A549 (cell line): ENCODE results near the gene DYSF. TPM values are rescaled to one million over a fixed set of nuclear protein-coding genes. Genes with fewer than 3 reads are reported as not detected.

ENCODE experiments used
- ATAC-seq, 2 experiments: fragments of 200-7000 bp in 1 of 2; fragments of >200 bp in 1 of 2; cut with Nextera tagmentation in 1 of 2; cut with Tn5 transposase in 1 of 2; 3 replicates each; pipeline versions ENCODE4 v1.8.0 to v1.9.1; 2018 to 2020; ENCODE audit warnings: mild to moderate bottlenecking in 1 of 2, moderate library complexity in 1 of 2
- CTCF ChIA-PET: fragments of 300-600 bp; sonication (Branson Sonifier 250); formaldehyde crosslinking; extraction: SDS; loops from one replicate; lab custom pipeline; 2021; ENCODE audit warnings: antibody characterized with exemption, inconsistent platforms; lab: Yijun Ruan, JAX
- POLR2A ChIA-PET: fragments of 350-600 bp; formaldehyde crosslinking; extraction: SDS; loops from one replicate; lab custom pipeline; 2021; ENCODE audit warnings: antibody characterized with exemption, inconsistent platforms; lab: Yijun Ruan, JAX
- DNase-seq, 2 experiments: peaks; one replicate each; pipeline versions ENCODE4 v3.0.0 to v3.0.0-alpha.2; 2011 to 2016; ENCODE audit warnings: low read depth in 1 of 2, low spot score in 1 of 2
- FAIRE-seq: peaks from 2 replicates; lab custom pipeline; 2011; peaks lifted over from hg19 to GRCh38; lab: Jason Lieb, UNC
- H3K27ac ChIP-seq, 2 experiments: fragments of >200 bp; sonication (Bioruptor Twin); formaldehyde crosslinking; 3 replicates each; pipeline ENCODE4 v1.5.1; 2016 to 2017
- H3K4me1 ChIP-seq: fragments of >200 bp; sonication (Bioruptor Twin); formaldehyde crosslinking; 3 replicates; pipeline ENCODE4 v1.6.1; 2016
- H3K4me2 ChIP-seq: fragments of >200 bp; sonication (Bioruptor Twin); formaldehyde crosslinking; 3 replicates; pipeline ENCODE4 v1.6.1; 2016
- H3K4me3 ChIP-seq: fragments of >200 bp; sonication (Bioruptor Twin); formaldehyde crosslinking; 3 replicates; pipeline ENCODE4 v1.5.1; 2016
- H3K9me3 ChIP-seq: fragments of >200 bp; sonication (Bioruptor Twin); formaldehyde crosslinking; 3 replicates; pipeline ENCODE4 v1.6.1; 2016
- BHLHE40 ChIP-seq: IDR thresholded peaks from 2 replicates; pipeline ENCODE4 v1.6.1; 2012; ENCODE audit warnings: low read depth, low read length, inconsistent platforms
- CHD2 ChIP-seq: fragments of 150-350 bp; IDR thresholded peaks from 2 replicates; pipeline ENCODE4 v1.6.1; 2014; ENCODE audit warnings: low read length; ENCODE audit not compliant: partially characterized antibody
- CHD4 ChIP-seq: fragments of 200-600 bp; sonication (generic); IDR thresholded peaks from 2 replicates; pipeline ENCODE4 v1.6.1; 2016; ENCODE audit warnings: antibody characterized with exemption, mild to moderate bottlenecking, borderline replicate concordance
- EHMT2 ChIP-seq: fragments of 200-600 bp; sonication (generic); IDR thresholded peaks from 2 replicates; pipeline ENCODE4 v1.6.1; 2016; ENCODE audit warnings: antibody characterized with exemption, low read depth, mild to moderate bottlenecking, moderate library complexity
- ELK1 ChIP-seq: fragments of 150-350 bp; IDR thresholded peaks from 2 replicates; pipeline ENCODE4 v1.6.1; 2014; ENCODE audit warnings: low read depth, mild to moderate bottlenecking, low read length
- FOSB ChIP-seq: fragments of 250-450 bp; sonication (Bioruptor Pico); IDR thresholded peaks from 2 replicates; pipeline ENCODE4 v1.5.0; 2020; ENCODE audit warnings: mild to moderate bottlenecking, moderate library complexity
- FOSL2 ChIP-seq, 2 experiments: fragments of 450-650 bp in 1 of 2; fragments of >200 bp in 1 of 2; sonication (Bioruptor Twin) in 1 of 2; formaldehyde crosslinking; IDR thresholded peaks; 2 replicates each; pipeline versions ENCODE4 v1.5.0 to v1.6.1; 2016 to 2020; ENCODE audit warnings: mild to moderate bottlenecking in 1 of 2, moderate library complexity in 1 of 2
- GATA3 ChIP-seq: IDR thresholded peaks from 2 replicates; pipeline ENCODE4 v1.6.1; 2012; ENCODE audit warnings: borderline replicate concordance
- HDAC2 ChIP-seq: fragments of 200-600 bp; sonication (generic); IDR thresholded peaks from 2 replicates; pipeline ENCODE4 v1.6.1; 2016
- HOXA7 ChIP-seq: fragments of 250-450 bp; sonication (Bioruptor Pico); IDR thresholded peaks from 2 replicates; pipeline ENCODE4 v1.5.0; 2020; ENCODE audit warnings: mild to moderate bottlenecking, moderate library complexity
- HOXB5 ChIP-seq: fragments of 250-450 bp; sonication (Bioruptor Pico); IDR thresholded peaks from 2 replicates; pipeline ENCODE4 v1.5.0; 2020; ENCODE audit warnings: mild to moderate bottlenecking, moderate library complexity
- KDM1A ChIP-seq: fragments of 200-600 bp; sonication (generic); IDR thresholded peaks from 2 replicates; pipeline ENCODE4 v1.6.1; 2016; ENCODE audit warnings: low read depth, mild to moderate bottlenecking
- KDM5A ChIP-seq: fragments of 200-600 bp; sonication (generic); IDR thresholded peaks from 2 replicates; pipeline ENCODE4 v1.6.1; 2016; ENCODE audit warnings: antibody characterized with exemption, mild to moderate bottlenecking
- MAFK ChIP-seq: fragments of 450-650 bp; IDR thresholded peaks from 2 replicates; pipeline ENCODE4 v1.6.1; 2014; ENCODE audit not compliant: partially characterized antibody
- MYC ChIP-seq: IDR thresholded peaks from 2 replicates; pipeline ENCODE4 v1.6.1; 2012; ENCODE audit warnings: mild to moderate bottlenecking, inconsistent platforms, low read length, improper control_type of control experiment, borderline replicate concordance
- NFE2L2 ChIP-seq: fragments of 150-350 bp; conservative IDR thresholded peaks from 2 replicates; pipeline ENCODE4 v1.6.1; 2014; ENCODE audit warnings: low read length
- PBX3 ChIP-seq: IDR thresholded peaks from 2 replicates; pipeline ENCODE4 v1.6.1; 2012
- RARB ChIP-seq: fragments of 250-450 bp; sonication (Bioruptor Pico); IDR thresholded peaks from 2 replicates; pipeline ENCODE4 v1.8.0; 2021; ENCODE audit warnings: mild to moderate bottlenecking, moderate library complexity
- TFCP2L1 ChIP-seq: fragments of 250-450 bp; sonication (Bioruptor Pico); IDR thresholded peaks from 2 replicates; pipeline ENCODE4 v1.5.0; 2021; ENCODE audit warnings: mild to moderate bottlenecking
- TP53 ChIP-seq: fragments of 250-450 bp; sonication (Bioruptor Pico); IDR thresholded peaks from 2 replicates; pipeline ENCODE4 v1.5.0; 2021; ENCODE audit warnings: mild to moderate bottlenecking, moderate library complexity
- USF2 ChIP-seq: fragments of 450-650 bp; IDR thresholded peaks from 2 replicates; pipeline ENCODE4 v1.6.1; 2014; ENCODE audit warnings: antibody characterized with exemption
- ZC3H11A ChIP-seq: fragments of 450-650 bp; IDR thresholded peaks from 2 replicates; pipeline ENCODE4 v1.6.1; 2014; ENCODE audit warnings: antibody characterized with exemption, mild to moderate bottlenecking
- ZFP36 ChIP-seq: fragments of 450-650 bp; IDR thresholded peaks from 2 replicates; pipeline ENCODE4 v1.6.1; 2014; ENCODE audit warnings: borderline replicate concordance; ENCODE audit not compliant: partially characterized antibody
- ZNF302 ChIP-seq: fragments of 250-450 bp; sonication (Bioruptor Pico); IDR thresholded peaks from 2 replicates; pipeline ENCODE4 v1.9.0; 2021; ENCODE audit warnings: inconsistent platforms, mild to moderate bottlenecking, moderate library complexity
- WGBS: methylation state at CpG from one replicate; pipeline ENCODE4 v1.1.6; 2017; ENCODE audit errors: missing lambda C conversion rate; 5-methylcytosine and 5-hydroxymethylcytosine counted together
- polyA plus RNA-seq, 4 experiments: library from polyadenylated mRNA; depleted of rRNA in 3 of 4; stranded (reverse); fragments of >200 nt; fragmentation: RNase III in 1 of 4; extraction: RNeasy Plus Mini Kit Qiagen cat#74134 plus additional on column Dnase treatment in 1 of 4; gene quantifications; 2 replicates in 3 of 4; 3 replicates in 1 of 4; pipeline ENCODE4 v1.2.3, GENCODE V29; 2011 to 2017
- TF ChIP-seq, protein P1 (sequence below): IDR thresholded peaks from 2 replicates; pipeline ENCODE4 v1.6.1; 2012
- TF ChIP-seq, protein P2 (sequence below): fragments of >200 bp; sonication (Bioruptor Twin); formaldehyde crosslinking; IDR thresholded peaks from 3 replicates; pipeline ENCODE4 v1.5.1; 2016
- TF ChIP-seq, protein P3 (sequence below): fragments of 250-450 bp; sonication (Bioruptor Pico); IDR thresholded peaks from 2 replicates; pipeline ENCODE4 v1.5.0; 2021; ENCODE audit warnings: mild to moderate bottlenecking, moderate library complexity, borderline replicate concordance

The DYSF gene
- polyA plus RNA-seq, 2 of the 4 experiments (the other 2 are of a cell fraction), result 0.36 to 0.98 TPM

DNA sequence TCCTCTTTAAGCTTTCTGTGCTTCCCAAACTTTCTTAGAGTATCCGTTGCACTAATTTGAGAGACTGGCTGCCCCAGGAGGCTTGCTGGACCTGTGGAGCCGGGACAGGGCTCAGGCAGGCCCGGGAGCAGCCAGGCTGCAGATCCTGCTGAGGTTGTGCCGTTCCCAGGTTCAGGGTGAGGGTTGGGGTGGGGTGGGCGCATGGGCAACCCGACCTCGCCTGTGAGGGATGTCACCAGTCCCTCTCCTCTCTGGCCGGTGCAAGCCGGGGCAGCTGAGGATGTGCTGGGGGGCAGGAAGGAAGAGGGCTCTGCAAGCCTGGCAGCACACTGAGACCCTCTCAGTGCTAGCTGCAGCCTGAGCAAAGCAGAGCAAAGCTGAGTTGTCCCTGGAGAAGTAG is 57.6 kb downstream of the DYSF start (continued):
- no peak for TF ChIP-seq EHMT2
- no peak for TF ChIP-seq TFCP2L1 (CRISPR knock-in tag)
- no peak for TF ChIP-seq BHLHE40
- TF ChIP-seq KDM5A, result no peak

DNA sequence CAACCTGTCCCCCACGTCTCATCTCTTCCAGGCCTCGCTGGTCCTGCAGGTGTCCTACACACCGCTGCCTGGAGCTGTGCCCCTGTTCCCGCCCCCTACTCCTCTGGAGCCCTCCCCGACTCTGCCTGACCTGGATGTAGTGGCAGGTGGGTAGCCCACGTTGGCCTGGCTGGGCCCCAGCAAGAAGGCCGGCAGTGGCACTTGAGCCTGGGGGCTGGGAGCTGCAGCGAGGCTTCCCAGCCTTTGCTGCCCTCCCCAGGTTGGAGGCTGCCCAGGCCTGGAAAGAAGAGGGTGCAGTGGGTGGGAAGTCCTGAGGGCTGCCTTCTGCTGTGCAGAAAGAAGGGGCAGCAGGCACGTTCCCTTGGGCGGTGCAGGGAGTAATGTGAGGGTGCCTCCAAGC is 58.4 kb downstream of the DYSF start:
- Histone ChIP-seq H3K4me1 (no peaks in the 10 kb centered on the region), H3K9me3 (no peaks in the 10 kb centered on the region), H3K4me2 (no peak overlapping the region), H3K4me3 (no peak overlapping the region), H3K27ac (no peak overlapping the region)
- 37% methylated on average over 7 of the region's 10 CpGs for WGBS
- CTCF ChIA-PET, result interaction anchor here (0.6 to 13.5 kb wide), 18 partner anchors 8 to 1180 kb away, joined by 3 to 311 read pairs (median 6); no protein-coding TSS in a partner anchor
- TF ChIP-seq RARB (CRISPR knock-in tag) (no peak), MYC (no peak), HOXA7 (no peak), KDM5A (no peak), FOSB (no peak), ELK1 (no peak), FOSL2 (IDR thresholded peaks at IDR 0.05) (no peak), FOSL2 (CRISPR knock-in tag; IDR thresholded peaks at IDR 0.05) (no peak), HOXB5 (CRISPR knock-in tag) (no peak), USF2 (no peak), ZNF302 (CRISPR knock-in tag) (no peak), HDAC2 (no peak), MAFK (no peak), CHD2 (no peak)
- TF ChIP-seq, protein P1, sequence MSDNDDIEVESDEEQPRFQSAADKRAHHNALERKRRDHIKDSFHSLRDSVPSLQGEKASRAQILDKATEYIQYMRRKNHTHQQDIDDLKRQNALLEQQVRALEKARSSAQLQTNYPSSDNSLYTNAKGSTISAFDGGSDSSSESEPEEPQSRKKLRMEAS, result no peak
- TF ChIP-seq, protein P2, sequence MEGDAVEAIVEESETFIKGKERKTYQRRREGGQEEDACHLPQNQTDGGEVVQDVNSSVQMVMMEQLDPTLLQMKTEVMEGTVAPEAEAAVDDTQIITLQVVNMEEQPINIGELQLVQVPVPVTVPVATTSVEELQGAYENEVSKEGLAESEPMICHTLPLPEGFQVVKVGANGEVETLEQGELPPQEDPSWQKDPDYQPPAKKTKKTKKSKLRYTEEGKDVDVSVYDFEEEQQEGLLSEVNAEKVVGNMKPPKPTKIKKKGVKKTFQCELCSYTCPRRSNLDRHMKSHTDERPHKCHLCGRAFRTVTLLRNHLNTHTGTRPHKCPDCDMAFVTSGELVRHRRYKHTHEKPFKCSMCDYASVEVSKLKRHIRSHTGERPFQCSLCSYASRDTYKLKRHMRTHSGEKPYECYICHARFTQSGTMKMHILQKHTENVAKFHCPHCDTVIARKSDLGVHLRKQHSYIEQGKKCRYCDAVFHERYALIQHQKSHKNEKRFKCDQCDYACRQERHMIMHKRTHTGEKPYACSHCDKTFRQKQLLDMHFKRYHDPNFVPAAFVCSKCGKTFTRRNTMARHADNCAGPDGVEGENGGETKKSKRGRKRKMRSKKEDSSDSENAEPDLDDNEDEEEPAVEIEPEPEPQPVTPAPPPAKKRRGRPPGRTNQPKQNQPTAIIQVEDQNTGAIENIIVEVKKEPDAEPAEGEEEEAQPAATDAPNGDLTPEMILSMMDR, result no peak
- TF ChIP-seq, protein P3, sequence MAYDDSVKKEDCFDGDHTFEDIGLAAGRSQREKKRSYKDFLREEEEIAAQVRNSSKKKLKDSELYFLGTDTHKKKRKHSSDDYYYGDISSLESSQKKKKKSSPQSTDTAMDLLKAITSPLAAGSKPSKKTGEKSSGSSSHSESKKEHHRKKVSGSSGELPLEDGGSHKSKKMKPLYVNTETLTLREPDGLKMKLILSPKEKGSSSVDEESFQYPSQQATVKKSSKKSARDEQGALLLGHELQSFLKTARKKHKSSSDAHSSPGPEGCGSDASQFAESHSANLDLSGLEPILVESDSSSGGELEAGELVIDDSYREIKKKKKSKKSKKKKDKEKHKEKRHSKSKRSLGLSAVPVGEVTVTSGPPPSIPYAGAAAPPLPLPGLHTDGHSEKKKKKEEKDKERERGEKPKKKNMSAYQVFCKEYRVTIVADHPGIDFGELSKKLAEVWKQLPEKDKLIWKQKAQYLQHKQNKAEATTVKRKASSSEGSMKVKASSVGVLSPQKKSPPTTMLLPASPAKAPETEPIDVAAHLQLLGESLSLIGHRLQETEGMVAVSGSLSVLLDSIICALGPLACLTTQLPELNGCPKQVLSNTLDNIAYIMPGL, result no peak
- ATAC-seq (no peak; a peak in 1 of 6 replicates), DNase-seq (no peak), FAIRE-seq (no peak)
- POLR2A ChIA-PET, result no interaction called here

DNA sequence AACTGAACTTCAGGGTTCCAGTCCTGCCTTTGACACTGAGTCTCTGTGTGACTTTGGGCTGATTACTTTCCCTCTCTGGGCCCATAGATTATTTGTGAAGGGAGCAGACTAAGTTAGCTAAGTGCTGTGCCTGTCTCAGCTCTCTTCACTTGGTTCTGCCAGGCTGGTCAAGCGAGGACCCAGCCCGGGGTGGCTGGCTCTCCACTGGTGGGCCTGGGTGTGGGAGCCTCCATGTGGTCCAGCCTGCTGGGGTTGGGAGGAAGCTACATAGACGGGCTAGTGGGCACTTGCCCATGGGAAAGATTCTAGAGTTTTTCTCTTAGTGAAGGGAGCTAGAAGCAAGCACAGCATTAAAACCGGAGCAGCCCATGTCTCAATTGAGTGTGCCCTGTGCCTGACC is 59.0 kb downstream of the DYSF start:
- ATAC-seq (no peak), DNase-seq (no peak), FAIRE-seq (no peak)
- no peaks in the 10 kb centered on the region for H3K9me3 ChIP-seq
- CTCF ChIA-PET, result interaction anchor here (0.6 to 13.5 kb wide), 14 partner anchors 9 to 355 kb away, joined by 3 to 311 read pairs (median 6); no protein-coding TSS in a partner anchor
- no peaks in the 10 kb centered on the region for H3K4me1 ChIP-seq
- no peak overlapping the region for H3K27ac ChIP-seq
- POLR2A ChIA-PET, result no interaction called here
- no peak overlapping the region for H3K4me3 ChIP-seq
- no peak overlapping the region for H3K4me2 ChIP-seq
- WGBS, result 70% methylated on average over 4 of the region's 4 CpGs
- no peak for TF ChIP-seq HDAC2
- no peak for TF ChIP-seq PBX3
- TF ChIP-seq, protein P3, result no peak
- TF ChIP-seq GATA3, result no peak
- TF ChIP-seq HOXB5 (CRISPR knock-in tag), result no peak
- TF ChIP-seq KDM1A, result no peak
- no peak for TF ChIP-seq ZFP36
- TF ChIP-seq NFE2L2, result no peak
- TF ChIP-seq CHD4, result no peak
- no peak for TF ChIP-seq USF2
- TF ChIP-seq RARB (CRISPR knock-in tag), result no peak
- TF ChIP-seq TP53 (CRISPR knock-in tag), result no peak
- no peak for TF ChIP-seq ZC3H11A
